Spleen (tissue), 11 donors: ENCODE results near the gene CFAP251. TPM values are rescaled to one million over a fixed set of nuclear protein-coding genes. Genes with fewer than 3 reads are reported as not detected.
"Not testable (repeated sequence)": the region's sequence is repeated elsewhere in the genome, so short reads cannot be mapped to it uniquely, and the experiment has no call there.

Experiments
- DNase-seq: peaks from one replicate; pipeline ENCODE4 v3.0.0-alpha.2; 2020
- H3K27ac ChIP-seq, 8 donors: fragments of 200-600 bp; sonication (generic) in 7 of 8; 1 replicate in 4 of 8; 2 replicates in 4 of 8; pipeline versions ENCODE4 v1.5.0 to v1.8.0; 2016 to 2021; ENCODE audit warnings: inconsistent platforms in 4 of 8, mild to moderate bottlenecking in 4 of 8, moderate library complexity in 1 of 8
- H3K27me3 ChIP-seq, 7 donors: fragments of 200-600 bp; sonication (generic) in 6 of 7; replicated peaks in 1 of 7; 1 replicate in 4 of 7; 2 replicates in 3 of 7; pipeline versions ENCODE4 v1.5.0 to v1.8.0; 2016 to 2021; ENCODE audit warnings: inconsistent platforms in 3 of 7, mild to moderate bottlenecking in 1 of 7
- H3K36me3 ChIP-seq, 6 donors: fragments of 200-600 bp; sonication (generic) in 5 of 6; 1 replicate in 4 of 6; 2 replicates in 2 of 6; pipeline versions ENCODE4 v1.5.0 to v1.8.0; 2016 to 2021; ENCODE audit warnings: inconsistent platforms in 2 of 6
- H3K4me1 ChIP-seq, 6 donors: fragments of 200-600 bp; sonication (generic) in 5 of 6; 1 replicate in 3 of 6; 2 replicates in 3 of 6; pipeline versions ENCODE4 v1.5.0 to v1.8.0; 2016 to 2021; ENCODE audit warnings: inconsistent platforms in 3 of 6
- H3K4me3 ChIP-seq, 8 donors: fragments of 200-600 bp; sonication (generic) in 7 of 8; 1 replicate in 4 of 8; 2 replicates in 4 of 8; pipeline versions ENCODE4 v1.5.0 to v1.8.0; 2016 to 2021; ENCODE audit warnings: inconsistent platforms in 4 of 8, mild to moderate bottlenecking in 4 of 8, moderate library complexity in 2 of 8
- H3K9me3 ChIP-seq, 8 donors: fragments of 200-600 bp; sonication (generic) in 7 of 8; 1 replicate in 4 of 8; 2 replicates in 4 of 8; pipeline versions ENCODE4 v1.5.0 to v1.8.0; 2016 to 2021; ENCODE audit warnings: inconsistent platforms in 4 of 8
- POLR2A ChIP-seq, 3 donors: fragments of 450-650 bp; IDR thresholded peaks; one replicate each; pipeline ENCODE4 v1.5.1; 2017; ENCODE audit warnings: antibody characterized with exemption in 3 of 3, mild to moderate bottlenecking in 1 of 3
- POLR2AphosphoS5 ChIP-seq, 3 donors: sonication (generic); formaldehyde crosslinking; IDR thresholded peaks; one replicate each; pipeline ENCODE4 v1.5.1; 2017; ENCODE audit warnings: antibody characterized with exemption in 3 of 3
- WGBS, 5 donors: extraction: QIAGEN DNeasy Blood & Tissue Kit in 3 of 5; methylation state at CpG; one replicate each; pipeline versions ENCODE4 v1.1.5 to v1.1.7; 2013 to 2018; 5-methylcytosine and 5-hydroxymethylcytosine counted together
- intact Hi-C: fragments of 100-400 bp; cut with DNase I; formaldehyde crosslinking; loops from one replicate; pipeline ENCODE4 v1.15.0; 2023; ENCODE audit warnings: low total_unique reads
- polyA plus RNA-seq, 3 donors: library from polyadenylated mRNA; stranded (reverse); fragments of 200-250 nt; gene quantifications; one replicate each; pipeline ENCODE4 v1.2.1, GENCODE V29; 2013
- total RNA-seq, 7 donors: library from RNA; depleted of rRNA in 3 of 7; stranded (reverse); fragments of >200 nt in 3 of 7; fragmentation: NEBNext Ultra II Directional in 4 of 7; extraction: Animal tissue kit (Norgen Biotek cat#: 25700) in 4 of 7; gene quantifications; one replicate each; pipeline versions ENCODE4 v1.1.0 to v1.2.1, GENCODE V29; 2016 to 2021
- TF ChIP-seq, protein P1 (sequence below), 11 experiments: fragments of 200-600 bp in 7 of 11; fragments of 450-650 bp in 4 of 11; sonication (generic) in 4 of 11; IDR thresholded peaks in 8 of 11; conservative IDR thresholded peaks in 3 of 11; 1 replicate in 7 of 11; 2 replicates in 4 of 11; pipeline versions ENCODE4 v1.4.0 to v1.8.0; 2016 to 2021; ENCODE audit warnings: antibody characterized with exemption in 11 of 11, inconsistent platforms in 4 of 11, mild to moderate bottlenecking in 1 of 11
- donor health status: healthy with polysubstance abuse.
- donor health status: DM: no; HTN: no; CAD: no; lungs with moderate emphysema.
- donor health status: DM: no; HTN: no; CAD: no.
- donor health status: Bipolar disorder and iron deficiency.
- donor health status: healthy.
- donor health status: DM: no; HTN: no; CAD: no.
- donor health status: DM: yes; HTN: yes; CAD: no.

Gene CFAP251
- total and polyA plus RNA-seq, 10 donors = 1.3 to 10.5 (median 3.6) TPM

DNA sequence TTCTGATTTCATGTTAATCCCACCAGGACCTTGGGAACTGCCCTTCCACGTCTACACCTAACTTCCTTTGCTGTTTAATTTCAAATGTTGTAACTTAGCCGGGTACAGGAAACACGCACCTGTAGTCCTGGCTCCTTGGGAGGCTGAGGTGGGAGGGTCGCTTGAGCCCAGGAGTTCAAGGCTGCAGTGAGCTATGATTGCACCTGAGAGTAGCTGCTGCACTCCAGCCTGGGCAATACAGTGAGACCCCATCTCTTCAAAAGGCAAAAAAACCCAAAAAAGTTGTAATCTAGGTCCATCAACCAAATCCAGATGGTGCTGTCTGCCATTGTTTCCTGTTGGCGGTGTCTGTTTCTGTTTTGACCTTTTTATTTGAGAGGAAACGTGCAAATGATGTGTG lies 117.8 kb downstream of the CFAP251 start:
- no peaks in the 10 kb centered on the region for H3K27me3 ChIP-seq
- TF ChIP-seq, protein P1, sequence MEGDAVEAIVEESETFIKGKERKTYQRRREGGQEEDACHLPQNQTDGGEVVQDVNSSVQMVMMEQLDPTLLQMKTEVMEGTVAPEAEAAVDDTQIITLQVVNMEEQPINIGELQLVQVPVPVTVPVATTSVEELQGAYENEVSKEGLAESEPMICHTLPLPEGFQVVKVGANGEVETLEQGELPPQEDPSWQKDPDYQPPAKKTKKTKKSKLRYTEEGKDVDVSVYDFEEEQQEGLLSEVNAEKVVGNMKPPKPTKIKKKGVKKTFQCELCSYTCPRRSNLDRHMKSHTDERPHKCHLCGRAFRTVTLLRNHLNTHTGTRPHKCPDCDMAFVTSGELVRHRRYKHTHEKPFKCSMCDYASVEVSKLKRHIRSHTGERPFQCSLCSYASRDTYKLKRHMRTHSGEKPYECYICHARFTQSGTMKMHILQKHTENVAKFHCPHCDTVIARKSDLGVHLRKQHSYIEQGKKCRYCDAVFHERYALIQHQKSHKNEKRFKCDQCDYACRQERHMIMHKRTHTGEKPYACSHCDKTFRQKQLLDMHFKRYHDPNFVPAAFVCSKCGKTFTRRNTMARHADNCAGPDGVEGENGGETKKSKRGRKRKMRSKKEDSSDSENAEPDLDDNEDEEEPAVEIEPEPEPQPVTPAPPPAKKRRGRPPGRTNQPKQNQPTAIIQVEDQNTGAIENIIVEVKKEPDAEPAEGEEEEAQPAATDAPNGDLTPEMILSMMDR (IDR thresholded peaks at IDR 0.05 in 8 of 11, conservative IDR thresholded peaks at IDR 0.05 in 3 of 11) = no peak
- no peak for TF ChIP-seq POLR2A (IDR thresholded peaks at IDR 0.05)
- TF ChIP-seq POLR2AphosphoS5 (IDR thresholded peaks at IDR 0.05) = no peak
- DNase-seq = no peak
- peaks cover 0 to 48% (median 10%) of the 10 kb centered on the region in 6 donors for H3K36me3 ChIP-seq
- H3K9me3 ChIP-seq = no peaks in the 10 kb centered on the region
- 76 to 94% (median 91%) methylated on average over 6 of the region's 6 CpGs for WGBS, 5 donors
- H3K4me1 ChIP-seq = peaks cover 0 to 21% (median 9%) of the 10 kb centered on the region in 6 donors
- intact Hi-C loops = no loop called here
- no peak overlapping the region for H3K27ac ChIP-seq
- no peak overlapping the region for H3K4me3 ChIP-seq

DNA sequence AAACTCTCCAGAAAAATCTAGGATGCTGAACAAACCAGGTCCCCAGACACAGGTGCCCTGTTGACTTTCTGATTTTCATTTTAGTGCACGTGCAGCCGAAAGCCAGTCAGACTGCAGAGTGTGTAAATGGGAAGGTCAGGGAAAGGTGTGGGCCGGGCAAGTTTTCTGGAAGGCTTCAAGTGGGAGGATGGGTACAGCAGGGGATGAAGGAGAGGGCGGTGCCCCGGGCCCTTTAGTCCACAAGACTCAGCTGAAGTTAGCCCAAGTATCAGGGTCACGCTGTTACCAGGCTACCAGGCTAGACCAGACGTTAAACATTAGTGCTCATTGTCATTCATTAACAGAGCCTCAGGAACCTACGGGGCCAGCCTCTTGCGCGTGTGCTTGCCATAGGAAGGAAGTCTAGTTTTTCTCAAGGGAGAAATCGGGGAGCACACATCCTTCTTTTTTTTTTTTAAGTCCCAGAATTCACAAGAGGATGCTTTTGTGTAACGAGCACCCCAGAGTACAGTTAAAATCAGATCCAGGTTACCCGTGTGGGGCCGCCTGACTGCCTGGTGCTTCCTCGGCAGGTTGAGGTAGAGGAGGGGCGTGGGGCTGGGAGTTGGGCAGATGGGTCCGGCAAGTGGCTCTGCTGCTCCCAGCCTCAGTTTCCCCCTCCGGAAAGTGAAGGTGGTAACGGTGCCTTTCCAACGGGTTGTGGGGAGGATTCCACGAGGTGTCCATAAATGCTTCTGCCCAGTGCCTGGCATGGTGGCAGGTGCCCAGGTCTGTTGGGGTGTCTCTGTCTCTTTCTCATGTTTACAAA lies 122.4 kb downstream of the CFAP251 start:
- WGBS, 5 donors = 74 to 86% (median 83%) methylated on average over 17 to 21 of the region's 21 CpGs

DNA sequence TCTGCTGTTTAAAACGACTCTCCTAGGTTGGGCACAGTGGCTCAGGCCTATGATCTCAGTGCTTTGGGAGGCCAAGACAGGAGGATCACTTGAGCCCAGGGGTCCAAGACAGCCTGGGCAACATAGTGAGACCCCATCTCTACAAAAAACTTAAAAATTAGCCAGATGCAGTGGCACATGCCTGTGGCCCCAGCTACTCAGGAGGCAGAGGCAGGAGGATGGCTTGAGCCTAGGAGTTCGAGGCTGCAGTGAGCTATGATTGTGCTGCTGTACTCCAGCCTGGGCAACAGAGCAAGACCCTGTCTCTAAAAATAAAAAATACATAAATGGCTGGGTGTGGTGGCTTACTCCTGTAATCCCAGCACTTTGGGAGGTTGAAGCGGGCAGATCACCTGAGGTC lies 123.1 kb downstream of the CFAP251 start:
- H3K9me3 ChIP-seq, H3K4me3 ChIP-seq, H3K4me1 ChIP-seq, DNase-seq, intact Hi-C loops, H3K27me3 ChIP-seq, H3K27ac ChIP-seq: not testable (repeated sequence)
- 89 to 94% (median 94%) methylated on average over 3 of the region's 3 CpGs for WGBS, 5 donors
- H3K36me3 ChIP-seq = peaks cover 0 to 69% (median 17%) of the 10 kb centered on the region in 6 donors

More for the DNA sequence above, 122.4 kb downstream of the CFAP251 start:
- Histone ChIP-seq H3K27me3 (no peaks in the 10 kb centered on the region), H3K4me3 (no peak overlapping the region), H3K4me1 (no peaks in the 10 kb centered on the region), H3K27ac (no peak overlapping the region), H3K36me3 (peaks cover 0 to 69% (median 17%) of the 10 kb centered on the region in 6 donors), H3K9me3 (no peaks in the 10 kb centered on the region)
- intact Hi-C loops = no loop called here
- TF ChIP-seq, protein P1 (IDR thresholded peaks at IDR 0.05 in 8 of 11, conservative IDR thresholded peaks at IDR 0.05 in 3 of 11) = no peak
- TF ChIP-seq POLR2A (IDR thresholded peaks at IDR 0.05) = no peak
- no peak for TF ChIP-seq POLR2AphosphoS5 (IDR thresholded peaks at IDR 0.05)
- no peak for DNase-seq

DNA sequence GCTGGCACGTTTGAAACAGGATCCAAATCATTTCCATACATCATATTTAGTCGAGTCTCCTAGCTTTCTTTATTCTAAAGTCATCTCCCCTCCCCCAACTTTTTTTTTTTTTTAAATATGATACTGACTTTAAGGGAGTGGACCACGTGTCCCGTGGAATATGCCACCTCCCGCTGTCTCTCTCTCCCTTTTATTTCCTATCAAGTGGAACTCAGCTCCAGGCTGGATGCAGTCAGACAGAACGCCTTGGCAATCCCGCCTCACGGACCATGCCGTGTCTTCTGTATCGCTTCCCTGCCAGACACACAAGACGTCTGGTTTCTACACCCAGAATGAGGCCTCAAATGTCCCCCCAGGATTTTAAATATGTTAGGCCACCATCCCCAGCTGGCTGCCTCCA lies 124.5 kb downstream of the CFAP251 start:
- Histone ChIP-seq H3K27me3 (no peaks in the 10 kb centered on the region), H3K4me3 (no peak overlapping the region), H3K36me3 (peaks cover 0 to 70% (median 15%) of the 10 kb centered on the region in 6 donors), H3K4me1 (no peaks in the 10 kb centered on the region), H3K27ac (no peak overlapping the region), H3K9me3 (no peaks in the 10 kb centered on the region)
- TF ChIP-seq POLR2A (IDR thresholded peaks at IDR 0.05) (no peak), POLR2AphosphoS5 (IDR thresholded peaks at IDR 0.05) (no peak)
- TF ChIP-seq, protein P1 (IDR thresholded peaks at IDR 0.05 in 8 of 11, conservative IDR thresholded peaks at IDR 0.05 in 3 of 11) = no peak
- 81 to 87% (median 86%) methylated on average over 11 of the region's 11 CpGs for WGBS, 5 donors
- no peak for DNase-seq
- intact Hi-C loops = no loop called here
